GM19023 (cell line): Measurements from ENCODE around the gene TP53TG3F.
"Not testable (repeated sequence)": the region's sequence is repeated elsewhere in the genome, so short reads cannot be mapped to it uniquely, and the experiment has no call there.

Source experiments
- ATAC-seq: cut with Tn5 transposase; IDR thresholded peaks from one replicate; pipeline ENCODE4 v1.9.1; 2021; ENCODE audit warnings: mild to moderate bottlenecking, moderate library complexity; ENCODE audit not compliant: unreplicated experiment

TP53TG3F gene, protein sequence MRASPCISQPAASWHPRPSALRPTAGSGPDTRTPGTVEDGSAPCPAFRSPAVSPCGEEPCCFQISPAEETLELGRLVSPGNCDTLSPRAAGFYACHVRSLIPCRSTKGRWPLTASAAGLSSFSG

DNA sequence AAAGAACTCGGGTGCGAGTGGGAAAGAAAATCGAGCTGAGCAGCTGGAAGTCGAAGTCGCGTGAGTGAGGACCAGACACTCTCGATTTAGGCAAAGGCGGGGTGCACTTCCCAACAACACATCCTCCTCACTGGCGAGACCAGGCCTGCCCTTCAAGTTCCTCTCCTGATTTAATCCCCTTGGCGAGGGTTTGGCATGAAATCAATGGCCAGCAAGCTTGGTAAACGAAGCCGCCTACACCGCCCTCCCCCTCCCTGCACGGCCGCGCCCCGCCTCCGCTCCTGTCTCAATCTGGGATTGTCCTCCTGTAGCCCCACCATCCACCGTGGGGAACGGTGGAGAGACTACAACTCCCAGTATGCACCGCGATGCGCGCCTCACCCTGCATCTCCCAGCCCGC lies at the start of gene TP53TG3F:
Gene TP53TG3F, plus strand, starts transcription at position 301 of the 400 bp plus-strand sequence. Its CDS starts 68 bp downstream, at position 369.
- ATAC-seq = not testable (repeated sequence)

DNA sequence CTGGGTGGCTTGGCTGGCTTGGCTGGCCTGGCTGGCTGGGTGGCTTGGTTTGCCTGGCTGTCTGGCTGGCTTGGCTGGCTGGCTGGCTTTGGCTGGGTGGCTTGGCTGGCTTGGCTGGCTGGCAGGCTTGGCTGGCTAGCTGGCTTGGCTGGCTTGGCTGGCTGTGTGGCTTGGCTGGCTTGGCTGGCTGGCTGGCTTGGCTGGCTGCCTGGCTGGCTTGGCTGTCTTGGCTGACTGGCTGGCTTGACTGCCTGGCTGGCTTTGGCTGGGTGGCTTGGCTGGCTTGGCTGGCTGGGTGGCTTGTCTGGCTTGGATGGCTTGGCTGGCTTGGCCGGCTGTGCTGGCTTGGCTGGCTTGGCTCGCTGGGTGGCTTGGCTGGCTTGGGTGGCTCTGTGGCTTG lies 32.2 kb downstream of the TP53TG3F start:
- ATAC-seq = not testable (repeated sequence)

DNA sequence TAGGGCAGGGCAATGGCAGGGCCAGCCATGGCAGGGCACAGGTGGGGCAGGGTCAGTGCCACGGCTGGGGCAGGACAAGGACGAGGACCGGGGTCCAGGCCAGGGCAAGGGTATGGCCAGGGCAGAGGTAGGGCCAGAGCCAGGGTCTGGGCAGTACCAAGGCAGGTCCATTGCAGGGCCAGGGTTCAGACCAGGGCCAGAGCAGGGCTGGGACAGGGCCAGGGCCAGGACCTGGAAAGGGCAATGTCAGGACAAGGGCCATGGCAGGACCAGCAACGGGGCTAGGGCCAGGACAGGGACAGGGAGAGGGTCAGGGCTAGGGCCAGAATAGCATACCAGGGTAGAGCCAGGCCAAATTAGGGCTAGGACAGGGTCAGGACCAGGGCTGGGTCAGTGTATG lies 47.8 kb downstream of the TP53TG3F start:
- ATAC-seq = not testable (repeated sequence)

DNA sequence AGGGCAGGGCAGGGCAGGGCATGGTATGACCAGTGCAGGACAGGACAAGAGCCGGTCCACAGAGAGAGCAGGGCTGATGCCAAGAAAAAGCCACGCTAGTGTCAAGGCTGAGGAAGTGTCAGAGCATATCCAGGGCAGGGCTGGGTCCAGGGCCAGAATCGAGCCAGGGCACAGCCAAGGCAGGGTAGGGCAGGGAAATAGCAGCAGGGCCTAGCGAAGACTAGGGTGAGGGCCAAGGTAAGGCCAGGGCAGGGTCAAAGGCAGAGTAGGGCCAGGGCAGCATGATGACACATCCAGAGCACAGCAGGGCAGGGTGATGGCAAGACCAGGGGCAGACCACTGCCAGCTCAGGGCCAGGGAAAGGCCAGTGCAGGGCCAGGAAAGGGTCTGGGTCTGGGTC lies 49.7 kb downstream of the TP53TG3F start:
- ATAC-seq = not testable (repeated sequence)

DNA sequence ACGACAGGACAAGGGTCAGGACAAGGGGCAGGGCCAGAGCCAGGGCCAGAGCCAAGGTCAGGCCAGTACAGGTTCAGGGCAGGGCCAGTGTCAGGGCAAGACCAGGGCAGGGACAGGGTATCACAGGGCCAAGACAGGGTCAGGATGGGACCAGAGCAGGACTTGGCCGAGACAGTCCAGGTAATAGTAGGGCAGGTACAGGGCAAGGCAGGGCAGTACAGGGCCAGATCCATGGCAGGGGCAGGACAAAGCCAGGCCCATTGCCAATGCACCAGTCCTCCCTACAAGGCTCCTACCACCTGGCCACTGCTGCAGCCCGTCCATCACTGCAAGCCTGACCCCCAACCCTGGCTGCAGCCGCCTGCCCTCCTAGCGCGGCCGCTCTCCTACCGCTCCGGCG lies 50.5 kb downstream of the TP53TG3F start:
- ATAC-seq = not testable (repeated sequence)
